ENCODE results near the gene NF2. TPM values are rescaled to one million over a fixed set of nuclear protein-coding genes. Genes with fewer than 3 reads are reported as not detected.

Gene NF2
- total RNA-seq, 1 donor from 2014 or later: 110 TPM

- no peak for TF ChIP-seq CTCF (IDR thresholded peaks at IDR 0.05; ENCODE audit: insufficient read depth, low read length, poor library complexity, severe bottlenecking)
- peaks cover 1% of the 10 kb centered on the region for H3K36me3 ChIP-seq (ENCODE audit: control insufficient read depth, insufficient read depth, low read length)
- no peak for DNase-seq (ENCODE audit: low read depth)
- no peaks in the 10 kb centered on the region for H3K27me3 ChIP-seq (ENCODE audit: control insufficient read depth, insufficient read depth, low read length)
- no peak overlapping the region for H3K4me3 ChIP-seq (ENCODE audit: low read depth, low read length)
Observed at GRCh38 chr22:29567338-29567737, 36.1 kb upstream of the NF2 start.

- Histone ChIP-seq H3K27me3 (ENCODE audit: control insufficient read depth, insufficient read depth, low read length) (no peaks in the 10 kb centered on the region), H3K4me3 (ENCODE audit: low read depth, low read length) (no peak overlapping the region), H3K36me3 (ENCODE audit: control insufficient read depth, insufficient read depth, low read length) (peaks cover 1% of the 10 kb centered on the region)
- no peak for TF ChIP-seq CTCF (IDR thresholded peaks at IDR 0.05; ENCODE audit: insufficient read depth, low read length, poor library complexity, severe bottlenecking)
- DNase-seq (ENCODE audit: low read depth): no peak
Observed at GRCh38 chr22:29569011-29569678, 34.3 kb upstream of the NF2 start.

- no peak for TF ChIP-seq CTCF (IDR thresholded peaks at IDR 0.05; ENCODE audit: insufficient read depth, low read length, poor library complexity, severe bottlenecking)
- Histone ChIP-seq H3K4me3 (ENCODE audit: low read depth, low read length) (no peak overlapping the region), H3K27me3 (ENCODE audit: control insufficient read depth, insufficient read depth, low read length) (no peaks in the 10 kb centered on the region), H3K36me3 (ENCODE audit: control insufficient read depth, insufficient read depth, low read length) (peaks cover 1% of the 10 kb centered on the region)
- no peak for DNase-seq (ENCODE audit: low read depth)
Observed at GRCh38 chr22:29570456-29570855, 33.0 kb upstream of the NF2 start.

- DNase-seq (ENCODE audit: low read depth): no peak
- Histone ChIP-seq H3K4me3 (ENCODE audit: low read depth, low read length) (no peak overlapping the region), H3K27me3 (ENCODE audit: control insufficient read depth, insufficient read depth, low read length) (no peaks in the 10 kb centered on the region), H3K36me3 (ENCODE audit: control insufficient read depth, insufficient read depth, low read length) (peaks cover 1% of the 10 kb centered on the region)
- TF ChIP-seq CTCF (IDR thresholded peaks at IDR 0.05; ENCODE audit: insufficient read depth, low read length, poor library complexity, severe bottlenecking): no peak
Observed at GRCh38 chr22:29570912-29571549, 32.4 kb upstream of the NF2 start.

- Histone ChIP-seq H3K27me3 (ENCODE audit: control insufficient read depth, insufficient read depth, low read length) (no peaks in the 10 kb centered on the region), H3K36me3 (ENCODE audit: control insufficient read depth, insufficient read depth, low read length) (no peaks in the 10 kb centered on the region), H3K4me3 (ENCODE audit: low read depth, low read length) (no peak overlapping the region)
- TF ChIP-seq CTCF (IDR thresholded peaks at IDR 0.05; ENCODE audit: insufficient read depth, low read length, poor library complexity, severe bottlenecking): no peak
- no peak for DNase-seq (ENCODE audit: low read depth)
Observed at GRCh38 chr22:29574762-29575450, 28.5 kb upstream of the NF2 start.
